Spinal cord (tissue), 10 donors: ENCODE data around the gene SPSB2. TPM values are rescaled to one million over a fixed set of nuclear protein-coding genes. Genes with fewer than 3 reads are reported as not detected.

Source experiments
- DNase-seq, 6 donors: peaks; one replicate each; pipeline versions ENCODE4 v3.0.0 to v3.0.0-alpha.2; 2013 to 2015; ENCODE audit warnings: low spot score in 6 of 6, low read depth in 4 of 6
- H3K27ac ChIP-seq: one replicate; pipeline ENCODE4 v1.5.1; 2013; ENCODE audit warnings: low read depth, low read length, control low read depth
- H3K27me3 ChIP-seq: one replicate; pipeline ENCODE4 v1.6.1; 2013; ENCODE audit warnings: low read length; ENCODE audit not compliant: control insufficient read depth, insufficient read depth
- H3K36me3 ChIP-seq: one replicate; pipeline ENCODE4 v1.6.1; 2013; ENCODE audit warnings: low read length; ENCODE audit not compliant: control insufficient read depth, insufficient read depth
- H3K4me1 ChIP-seq: one replicate; pipeline ENCODE4 v1.6.1; 2013; ENCODE audit warnings: low read length; ENCODE audit not compliant: control insufficient read depth, insufficient read depth
- H3K4me3 ChIP-seq: one replicate; pipeline ENCODE4 v1.5.1; 2013; ENCODE audit warnings: low read depth, low read length, control low read depth
- H3K9me3 ChIP-seq: one replicate; pipeline ENCODE4 v1.6.1; 2013; ENCODE audit warnings: low read length; ENCODE audit not compliant: control insufficient read depth, insufficient read depth
- WGBS: methylation state at CpG from one replicate; pipeline ENCODE4 v1.1.5; 2013; ENCODE audit warnings: missing lambda C conversion rate; ENCODE audit not compliant: insufficient coverage; 5-methylcytosine and 5-hydroxymethylcytosine counted together
- polyA plus RNA-seq, 2 donors: library from polyadenylated mRNA; unstranded; fragments of 120-200 nt; gene quantifications; one replicate each; pipeline ENCODE4 v1.2.1, GENCODE V29; 2013; ENCODE audit not compliant: insufficient read length in 2 of 2
- total RNA-seq, 2 donors: library from RNA; depleted of rRNA in 1 of 2; stranded (reverse); fragments of 120-200 nt in 1 of 2; fragments of >200 nt in 1 of 2; gene quantifications; one replicate each; pipeline versions ENCODE4 v1.2.3 to v1.2.4, GENCODE V29; 2013 to 2014
- donor health status: healthy.

The SPSB2 gene
- total and polyA plus RNA-seq, 4 donors, result 3.5 to 10.0 (median 5.5) TPM

- no peak overlapping the region for H3K27ac ChIP-seq
- no peak for DNase-seq
- no peaks in the 10 kb centered on the region for H3K9me3 ChIP-seq
- no peak overlapping the region for H3K4me3 ChIP-seq
- peaks cover 10% of the 10 kb centered on the region for H3K4me1 ChIP-seq
- no peaks in the 10 kb centered on the region for H3K27me3 ChIP-seq
- WGBS, result 88% methylated on average over 17 of the region's 17 CpGs
- peaks cover 86% of the 10 kb centered on the region for H3K36me3 ChIP-seq
Observed at GRCh38 chr12:6845395-6845794, 27.7 kb downstream of the SPSB2 start.

GRCh38 chr12:6843118-6843902 lies 29.8 kb downstream of the SPSB2 start:
- WGBS, result 61% methylated on average over 15 of the region's 16 CpGs
- Histone ChIP-seq H3K36me3 (peaks cover 90% of the 10 kb centered on the region), H3K4me3 (no peak overlapping the region), H3K9me3 (no peaks in the 10 kb centered on the region), H3K27me3 (no peaks in the 10 kb centered on the region), H3K27ac (no peak overlapping the region), H3K4me1 (peaks cover 8% of the 10 kb centered on the region)
- no peak for DNase-seq

GRCh38 chr12:6842075-6842474 lies 31.0 kb downstream of the SPSB2 start:
- Histone ChIP-seq H3K27me3 (no peaks in the 10 kb centered on the region), H3K27ac (no peak overlapping the region), H3K4me1 (peaks cover 8% of the 10 kb centered on the region), H3K36me3 (peaks cover 90% of the 10 kb centered on the region), H3K4me3 (no peak overlapping the region), H3K9me3 (no peaks in the 10 kb centered on the region)
- DNase-seq, result no peak
- no CpG with 5 or more reads among the region's 4 CpGs for WGBS

- WGBS, result 50% methylated on average over 21 of the region's 24 CpGs
- H3K27ac ChIP-seq, result no peak within 1 kb of the TSS
Observed at GRCh38 chr12:6840761-6841515, 32.2 kb downstream of the SPSB2 start, which contains the start of gene GNB3. TSS of gene GNB3 (plus strand) at chr12:6840925. CDS start at chr12:6841288, 363 bp downstream.

GRCh38 chr12:6840330-6840729 lies 32.8 kb downstream of the SPSB2 start:
- Histone ChIP-seq H3K27me3 (no peaks in the 10 kb centered on the region), H3K4me1 (peaks cover 8% of the 10 kb centered on the region), H3K36me3 (peaks cover 86% of the 10 kb centered on the region), H3K9me3 (no peaks in the 10 kb centered on the region), H3K27ac (no peak overlapping the region), H3K4me3 (no peak overlapping the region)
- no peak for DNase-seq
- 0% methylated on average over 1 of the region's 1 CpG for WGBS

More at GRCh38 chr12:6840761-6841515, 32.2 kb downstream of the SPSB2 start, which contains the start of gene GNB3:
- peaks cover 89% of the 10 kb centered on the region for H3K36me3 ChIP-seq
- H3K4me1 ChIP-seq, result peaks cover 8% of the 10 kb centered on the region
- no peak within 1 kb of the TSS for H3K4me3 ChIP-seq
- no peaks in the 10 kb centered on the region for H3K27me3 ChIP-seq
- no peaks in the 10 kb centered on the region for H3K9me3 ChIP-seq
- no peak for DNase-seq

- DNase-seq, result peak in 1 of 6 donors; percentile 55
- H3K36me3 ChIP-seq, result peaks cover 82% of the 10 kb centered on the region
- WGBS, result 65% methylated on average over 7 of the region's 10 CpGs
- H3K9me3 ChIP-seq, result no peaks in the 10 kb centered on the region
- no peak overlapping the region for H3K27ac ChIP-seq
- H3K27me3 ChIP-seq, result no peaks in the 10 kb centered on the region
- peaks cover 8% of the 10 kb centered on the region for H3K4me1 ChIP-seq
- no peak overlapping the region for H3K4me3 ChIP-seq
Observed at GRCh38 chr12:6839482-6840201, 33.5 kb downstream of the SPSB2 start.

- H3K27ac ChIP-seq, result no peak overlapping the region
- H3K27me3 ChIP-seq, result no peaks in the 10 kb centered on the region
- peaks cover 8% of the 10 kb centered on the region for H3K4me1 ChIP-seq
- H3K4me3 ChIP-seq, result no peak overlapping the region
- H3K9me3 ChIP-seq, result no peaks in the 10 kb centered on the region
- peaks cover 80% of the 10 kb centered on the region for H3K36me3 ChIP-seq
- no peak for DNase-seq
- 97% methylated on average over 14 of the region's 16 CpGs for WGBS
Observed at GRCh38 chr12:6838854-6839253, 34.2 kb downstream of the SPSB2 start.

GRCh38 chr12:6837370-6838060 lies 35.6 kb downstream of the SPSB2 start:
- H3K27ac ChIP-seq, result no peak overlapping the region
- DNase-seq, result no peak
- H3K9me3 ChIP-seq, result no peaks in the 10 kb centered on the region
- 89% methylated on average over 22 of the region's 26 CpGs for WGBS
- H3K27me3 ChIP-seq, result no peaks in the 10 kb centered on the region
- peaks cover 4% of the 10 kb centered on the region for H3K4me1 ChIP-seq
- no peak overlapping the region for H3K4me3 ChIP-seq
- peaks cover 75% of the 10 kb centered on the region for H3K36me3 ChIP-seq

GRCh38 chr12:6836851-6837250 lies 36.3 kb downstream of the SPSB2 start:
- H3K27me3 ChIP-seq, result no peaks in the 10 kb centered on the region
- WGBS, result 77% methylated on average over 16 of the region's 16 CpGs
- H3K36me3 ChIP-seq, result peaks cover 77% of the 10 kb centered on the region
- H3K4me3 ChIP-seq, result no peak overlapping the region
- H3K4me1 ChIP-seq, result peaks cover 4% of the 10 kb centered on the region
- no peak overlapping the region for H3K27ac ChIP-seq
- H3K9me3 ChIP-seq, result no peaks in the 10 kb centered on the region
- no peak for DNase-seq
